Thymus (tissue), 11 donors: ENCODE results near the gene LMO7. TPM values are rescaled to one million over a fixed set of nuclear protein-coding genes. Genes with fewer than 3 reads are reported as not detected.
"Not testable (repeated sequence)": the region's sequence is repeated elsewhere in the genome, so short reads cannot be mapped to it uniquely, and the experiment has no call there.

Source experiments
- DNase-seq, 9 donors: peaks; one replicate each; pipeline ENCODE4 v3.0.0-alpha.2; 2013; ENCODE audit warnings: low spot score in 9 of 9, low read depth in 6 of 9, missing footprints in 1 of 9
- H3K27ac ChIP-seq, 2 donors: one replicate each; pipeline ENCODE4 v1.5.1; 2013; ENCODE audit warnings: control low read depth in 1 of 2, low read depth in 1 of 2, low read length in 1 of 2, mild to moderate bottlenecking in 1 of 2, moderate library complexity in 1 of 2
- H3K27me3 ChIP-seq, 2 donors: one replicate each; pipeline ENCODE4 v1.5.1; 2013; ENCODE audit warnings: low read length in 1 of 2; ENCODE audit not compliant: control insufficient read depth in 2 of 2, insufficient read depth in 1 of 2
- H3K36me3 ChIP-seq, 2 donors: one replicate each; pipeline ENCODE4 v1.5.1; 2013; ENCODE audit warnings: low read length in 1 of 2, mild to moderate bottlenecking in 1 of 2, moderate library complexity in 1 of 2; ENCODE audit not compliant: control insufficient read depth in 2 of 2, insufficient read depth in 2 of 2
- H3K4me1 ChIP-seq, 2 donors: one replicate each; pipeline ENCODE4 v1.5.1; 2013; ENCODE audit warnings: low read length in 2 of 2; ENCODE audit not compliant: control insufficient read depth in 2 of 2, insufficient read depth in 2 of 2
- H3K4me3 ChIP-seq, 2 donors: one replicate each; pipeline ENCODE4 v1.5.1; 2013; ENCODE audit warnings: low read length in 2 of 2, control low read depth in 1 of 2, mild to moderate bottlenecking in 1 of 2
- H3K9me3 ChIP-seq, 2 donors: one replicate each; pipeline ENCODE4 v1.5.1; 2013; ENCODE audit warnings: low read length in 1 of 2, mild to moderate bottlenecking in 1 of 2; ENCODE audit not compliant: control insufficient read depth in 2 of 2, insufficient read depth in 1 of 2
- WGBS: extraction: QIAGEN DNeasy Blood & Tissue Kit; methylation state at CpG from one replicate; pipeline ENCODE4 v1.1.7; 2013; 5-methylcytosine and 5-hydroxymethylcytosine counted together
- polyA plus RNA-seq: library from polyadenylated mRNA; stranded (reverse); fragments of 200-250 nt; gene quantifications from one replicate; pipeline ENCODE4 v1.2.3, GENCODE V29; 2013
- total RNA-seq: library from RNA; stranded (reverse); fragments of 120-200 nt; gene quantifications from one replicate; pipeline ENCODE4 v1.2.4, GENCODE V29; 2013
- donor health status: healthy.

LMO7 gene
- total and polyA plus RNA-seq, 2 donors = 50.8 to 59.7 TPM

- H3K36me3 ChIP-seq = no peaks in the 10 kb centered on the region
- no peaks in the 10 kb centered on the region for H3K27me3 ChIP-seq
- DNase-seq = no peak
- WGBS = 99% methylated on average over 3 of the region's 3 CpGs
- H3K4me1 ChIP-seq = no peaks in the 10 kb centered on the region
- H3K9me3 ChIP-seq = no peaks in the 10 kb centered on the region
- H3K27ac ChIP-seq = no peak overlapping the region
- no peak overlapping the region for H3K4me3 ChIP-seq
Measured at GRCh38 chr13:75776550-75776949, 140.4 kb downstream of the LMO7 start.

GRCh38 chr13:75779393-75779792 lies 143.3 kb downstream of the LMO7 start:
- 97% methylated on average over 3 of the region's 3 CpGs for WGBS
- no peak overlapping the region for H3K4me3 ChIP-seq
- no peaks in the 10 kb centered on the region for H3K9me3 ChIP-seq
- no peak for DNase-seq
- H3K36me3 ChIP-seq = no peaks in the 10 kb centered on the region
- no peaks in the 10 kb centered on the region for H3K4me1 ChIP-seq
- no peak overlapping the region for H3K27ac ChIP-seq
- H3K27me3 ChIP-seq = no peaks in the 10 kb centered on the region

- H3K36me3 ChIP-seq, H3K9me3 ChIP-seq, H3K27ac ChIP-seq, H3K4me1 ChIP-seq, H3K27me3 ChIP-seq, DNase-seq, H3K4me3 ChIP-seq: not testable (repeated sequence)
- 97% methylated on average over 5 of the region's 5 CpGs for WGBS
Measured at GRCh38 chr13:75780103-75780502, 144.0 kb downstream of the LMO7 start.

GRCh38 chr13:75782985-75783384 lies 146.9 kb downstream of the LMO7 start:
- Histone ChIP-seq H3K36me3 (no peaks in the 10 kb centered on the region), H3K27ac (no peak overlapping the region), H3K4me1 (no peaks in the 10 kb centered on the region), H3K4me3 (no peak overlapping the region), H3K9me3 (no peaks in the 10 kb centered on the region), H3K27me3 (no peaks in the 10 kb centered on the region)
- no peak for DNase-seq
- 100% methylated on average over 1 of the region's 1 CpG for WGBS

GRCh38 chr13:75784003-75784402 lies 147.9 kb downstream of the LMO7 start:
- DNase-seq = no peak
- H3K4me3 ChIP-seq = no peak overlapping the region
- H3K36me3 ChIP-seq = no peaks in the 10 kb centered on the region
- H3K27me3 ChIP-seq = no peaks in the 10 kb centered on the region
- no peak overlapping the region for H3K27ac ChIP-seq
- H3K9me3 ChIP-seq = no peaks in the 10 kb centered on the region
- H3K4me1 ChIP-seq = no peaks in the 10 kb centered on the region
- WGBS = 85% methylated on average over 3 of the region's 3 CpGs

- peaks cover 0 to 5% of the 10 kb centered on the region in 2 donors for H3K36me3 ChIP-seq
- H3K27me3 ChIP-seq = no peaks in the 10 kb centered on the region
- no peak overlapping the region for H3K27ac ChIP-seq
- H3K4me3 ChIP-seq = no peak overlapping the region
- H3K4me1 ChIP-seq = peaks cover 0 to under 1% of the 10 kb centered on the region in 2 donors
- DNase-seq = no peak
- no peaks in the 10 kb centered on the region for H3K9me3 ChIP-seq
Measured at GRCh38 chr13:75785130-75785529, 149.0 kb downstream of the LMO7 start.

GRCh38 chr13:75787249-75787928 lies 151.3 kb downstream of the LMO7 start:
- H3K27me3 ChIP-seq = no peaks in the 10 kb centered on the region
- peaks cover 0 to 7% of the 10 kb centered on the region in 2 donors for H3K36me3 ChIP-seq
- H3K4me3 ChIP-seq = no peak overlapping the region
- DNase-seq = no peak
- H3K9me3 ChIP-seq = no peaks in the 10 kb centered on the region
- WGBS = 97% methylated on average over 7 of the region's 7 CpGs
- H3K4me1 ChIP-seq = peaks cover 0 to 6% of the 10 kb centered on the region in 2 donors
- H3K27ac ChIP-seq = no peak overlapping the region

- no peak for DNase-seq
- no peak overlapping the region for H3K4me3 ChIP-seq
- 74% methylated on average over 3 of the region's 3 CpGs for WGBS
- H3K9me3 ChIP-seq = no peaks in the 10 kb centered on the region
- H3K36me3 ChIP-seq = peaks cover 0 to 7% of the 10 kb centered on the region in 2 donors
- no peaks in the 10 kb centered on the region for H3K27me3 ChIP-seq
- no peak overlapping the region for H3K27ac ChIP-seq
- H3K4me1 ChIP-seq = peaks cover 0 to 6% of the 10 kb centered on the region in 2 donors
Measured at GRCh38 chr13:75788481-75788981, 152.4 kb downstream of the LMO7 start.

- no peaks in the 10 kb centered on the region for H3K9me3 ChIP-seq
- peaks cover 0 to 7% of the 10 kb centered on the region in 2 donors for H3K36me3 ChIP-seq
- peaks cover 0 to 6% of the 10 kb centered on the region in 2 donors for H3K4me1 ChIP-seq
- H3K27me3 ChIP-seq = no peaks in the 10 kb centered on the region
- no peak for DNase-seq
- H3K27ac ChIP-seq = no peak overlapping the region
- WGBS = 96% methylated on average over 9 of the region's 9 CpGs
- no peak overlapping the region for H3K4me3 ChIP-seq
Measured at GRCh38 chr13:75789451-75790197, 153.5 kb downstream of the LMO7 start.
